Nephron progenitor cell (in vitro differentiated cells): Measurements from ENCODE around the gene NRIP2.
"Not testable (repeated sequence)": the region's sequence is repeated elsewhere in the genome, so short reads cannot be mapped to it uniquely, and the experiment has no call there.

Experiments used
- DNase-seq: peaks from one replicate; pipeline ENCODE4 v3.0.0; 2021
- H3K27ac Mint-ChIP-seq: 2 replicates; pipeline ENCODE4 v1.8.0; 2021; ENCODE audit warnings: mild to moderate bottlenecking, moderate library complexity, mixed read lengths
- H3K27me3 Mint-ChIP-seq: 2 replicates; pipeline ENCODE4 v1.8.0; 2021; ENCODE audit warnings: mild to moderate bottlenecking, low read depth, mixed read lengths; ENCODE audit not compliant: poor library complexity
- H3K36me3 Mint-ChIP-seq: 2 replicates; pipeline ENCODE4 v1.8.0; 2021; ENCODE audit warnings: low read depth, mixed read lengths
- H3K4me1 Mint-ChIP-seq: 2 replicates; pipeline ENCODE4 v1.8.0; 2021; ENCODE audit warnings: mixed read lengths
- H3K4me3 Mint-ChIP-seq: 2 replicates; pipeline ENCODE4 v1.8.0; 2021; ENCODE audit warnings: mild to moderate bottlenecking, moderate library complexity, mixed read lengths
- H3K9me3 Mint-ChIP-seq: 2 replicates; pipeline ENCODE4 v1.8.0; 2021; ENCODE audit warnings: mild to moderate bottlenecking, moderate library complexity, mixed read lengths
- TF ChIP-seq, protein P1 (sequence below): fragments of 200-600 bp; sonication (generic); IDR thresholded peaks from 2 replicates; pipeline ENCODE4 v1.5.0; 2021; ENCODE audit warnings: antibody characterized with exemption

NRIP2 gene

GRCh38 chr12:2864198-2864597 lies 29.4 kb upstream of the NRIP2 start:
- no peaks in the 10 kb centered on the region for H3K9me3 Mint-ChIP-seq
- peaks cover 4% of the 10 kb centered on the region for H3K4me1 Mint-ChIP-seq
- H3K27ac Mint-ChIP-seq: no peak overlapping the region
- no peak overlapping the region for H3K4me3 Mint-ChIP-seq
- no peaks in the 10 kb centered on the region for H3K27me3 Mint-ChIP-seq
- peaks cover 75% of the 10 kb centered on the region for H3K36me3 Mint-ChIP-seq
- TF ChIP-seq, protein P1, sequence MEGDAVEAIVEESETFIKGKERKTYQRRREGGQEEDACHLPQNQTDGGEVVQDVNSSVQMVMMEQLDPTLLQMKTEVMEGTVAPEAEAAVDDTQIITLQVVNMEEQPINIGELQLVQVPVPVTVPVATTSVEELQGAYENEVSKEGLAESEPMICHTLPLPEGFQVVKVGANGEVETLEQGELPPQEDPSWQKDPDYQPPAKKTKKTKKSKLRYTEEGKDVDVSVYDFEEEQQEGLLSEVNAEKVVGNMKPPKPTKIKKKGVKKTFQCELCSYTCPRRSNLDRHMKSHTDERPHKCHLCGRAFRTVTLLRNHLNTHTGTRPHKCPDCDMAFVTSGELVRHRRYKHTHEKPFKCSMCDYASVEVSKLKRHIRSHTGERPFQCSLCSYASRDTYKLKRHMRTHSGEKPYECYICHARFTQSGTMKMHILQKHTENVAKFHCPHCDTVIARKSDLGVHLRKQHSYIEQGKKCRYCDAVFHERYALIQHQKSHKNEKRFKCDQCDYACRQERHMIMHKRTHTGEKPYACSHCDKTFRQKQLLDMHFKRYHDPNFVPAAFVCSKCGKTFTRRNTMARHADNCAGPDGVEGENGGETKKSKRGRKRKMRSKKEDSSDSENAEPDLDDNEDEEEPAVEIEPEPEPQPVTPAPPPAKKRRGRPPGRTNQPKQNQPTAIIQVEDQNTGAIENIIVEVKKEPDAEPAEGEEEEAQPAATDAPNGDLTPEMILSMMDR: no peak
- DNase-seq: no peak

DNA sequence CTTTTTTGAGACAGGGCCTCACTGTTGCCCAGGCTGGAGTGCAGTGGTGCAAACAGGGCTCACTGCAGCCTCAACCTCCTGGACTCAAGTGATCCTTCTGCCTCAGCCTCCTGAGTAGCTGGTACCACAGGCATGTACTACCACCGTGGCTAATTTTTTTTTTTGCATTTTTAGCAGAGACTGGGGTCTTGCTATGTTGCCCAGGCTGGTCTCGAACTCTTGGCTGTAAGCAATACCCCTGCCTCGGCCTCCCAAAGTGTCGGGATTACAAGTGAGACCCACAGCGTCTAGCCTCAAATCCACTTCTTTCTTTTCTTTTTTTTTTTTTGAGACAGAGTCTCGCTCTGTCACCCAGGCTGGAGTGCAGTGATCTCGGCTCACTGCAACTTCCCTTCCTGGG lies 28.6 kb upstream of the NRIP2 start:
- H3K4me1 Mint-ChIP-seq: peaks cover 10% of the 10 kb centered on the region

DNA sequence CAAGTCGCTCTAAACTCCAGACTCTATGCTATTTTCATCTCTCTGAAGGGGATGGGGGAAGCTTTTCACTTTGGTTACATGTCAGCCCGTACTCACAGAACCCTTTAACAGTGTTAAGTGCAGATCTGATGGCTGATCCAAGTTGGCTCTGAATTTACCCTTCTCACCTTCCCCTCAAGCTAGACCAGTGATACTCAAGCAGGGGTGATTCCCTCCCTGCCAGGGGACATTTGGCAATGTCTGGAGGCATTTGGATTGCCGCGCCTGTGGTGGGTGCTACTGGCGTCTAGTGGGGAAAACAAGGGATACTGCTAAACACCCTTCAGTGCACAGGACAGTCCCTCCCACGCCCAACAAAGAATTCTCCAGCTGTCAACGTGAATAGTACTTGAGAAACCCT lies 28.0 kb upstream of the NRIP2 start:
- peaks cover 15% of the 10 kb centered on the region for H3K4me1 Mint-ChIP-seq
- no peak overlapping the region for H3K4me3 Mint-ChIP-seq
- no peaks in the 10 kb centered on the region for H3K27me3 Mint-ChIP-seq
- peaks cover 69% of the 10 kb centered on the region for H3K36me3 Mint-ChIP-seq
- H3K9me3 Mint-ChIP-seq: no peaks in the 10 kb centered on the region
- DNase-seq: no peak
- H3K27ac Mint-ChIP-seq: no peak overlapping the region
- TF ChIP-seq, protein P1: no peak

More for the DNA sequence above, 28.6 kb upstream of the NRIP2 start:
- not testable (repeated sequence) for H3K9me3 Mint-ChIP-seq, DNase-seq, H3K4me3 Mint-ChIP-seq, H3K27me3 Mint-ChIP-seq, H3K27ac Mint-ChIP-seq
- H3K36me3 Mint-ChIP-seq: peaks cover 72% of the 10 kb centered on the region

- Mint-ChIP-seq H3K4me3 (no peak overlapping the region), H3K27me3 (peaks cover 4% of the 10 kb centered on the region), H3K4me1 (peaks cover 41% of the 10 kb centered on the region), H3K36me3 (peaks cover 52% of the 10 kb centered on the region), H3K9me3 (no peaks in the 10 kb centered on the region), H3K27ac (no peak overlapping the region)
- DNase-seq: no peak
- TF ChIP-seq, protein P1: no peak
Measured at GRCh38 chr12:2860170-2860569, 25.3 kb upstream of the NRIP2 start.

- H3K9me3 Mint-ChIP-seq: no peaks in the 10 kb centered on the region
- no peak for DNase-seq
- H3K27ac Mint-ChIP-seq: peak overlapping the region; percentile 96
- H3K4me1 Mint-ChIP-seq: peaks cover 41% of the 10 kb centered on the region
- TF ChIP-seq, protein P1: no peak
- no peak overlapping the region for H3K4me3 Mint-ChIP-seq
- H3K36me3 Mint-ChIP-seq: peaks cover 43% of the 10 kb centered on the region
- peaks cover 13% of the 10 kb centered on the region for H3K27me3 Mint-ChIP-seq
Measured at GRCh38 chr12:2858944-2859421, 24.1 kb upstream of the NRIP2 start.

- peaks cover 13% of the 10 kb centered on the region for H3K27me3 Mint-ChIP-seq
- no peaks in the 10 kb centered on the region for H3K9me3 Mint-ChIP-seq
- no peak overlapping the region for H3K4me3 Mint-ChIP-seq
- no peak for DNase-seq
- H3K27ac Mint-ChIP-seq: peak overlapping the region; percentile 96
- peaks cover 38% of the 10 kb centered on the region for H3K36me3 Mint-ChIP-seq
- TF ChIP-seq, protein P1: no peak
- peaks cover 46% of the 10 kb centered on the region for H3K4me1 Mint-ChIP-seq
Measured at GRCh38 chr12:2858334-2858733, 23.5 kb upstream of the NRIP2 start.
